PFSK-1 (cell line): ENCODE data around the gene UBE2L3.

Source experiments
- POLR2AphosphoS5 ChIP-seq: IDR thresholded peaks from 2 replicates; pipeline ENCODE4 v1.6.1; 2012; ENCODE audit warnings: low read depth, mild to moderate bottlenecking, control low read depth, low read length, moderate library complexity
- REST ChIP-seq, 2 experiments: IDR thresholded peaks; 2 replicates each; pipeline versions ENCODE4 v1.6.1 to v1.8.0; 2011 to 2012; ENCODE audit warnings: low read depth in 2 of 2, low read length in 2 of 2, control low read depth in 1 of 2, inconsistent platforms in 1 of 2, mild to moderate bottlenecking in 1 of 2, moderate library complexity in 1 of 2; ENCODE audit not compliant: insufficient read depth in 1 of 2
- SIN3A ChIP-seq: IDR thresholded peaks from 2 replicates; pipeline ENCODE4 v1.6.1; 2012; ENCODE audit warnings: mild to moderate bottlenecking, low read length, moderate library complexity, borderline replicate concordance; ENCODE audit not compliant: insufficient read depth
- TAF1 ChIP-seq: IDR thresholded peaks from 2 replicates; pipeline ENCODE4 v1.6.1; 2012; ENCODE audit warnings: low read length, control low read depth, borderline replicate concordance; ENCODE audit not compliant: insufficient read depth

GRCh38 chr22:21589396-21589795 lies 21.9 kb downstream of the UBE2L3 start:
- TF ChIP-seq REST (IDR thresholded peaks at IDR 0.05; ENCODE audit: insufficient read depth in 1 of 2, low read depth in 2 of 2, low read length in 2 of 2) (no peak), SIN3A (no peak), TAF1 (no peak), POLR2AphosphoS5 (no peak)
